GM18951 (cell line): ENCODE results near the gene GNB1.

Experiments used
- POLR2A ChIP-seq: IDR thresholded peaks from 4 replicates; pipeline ENCODE4 v1.6.1; 2011; ENCODE audit warnings: mild to moderate bottlenecking; ENCODE audit not compliant: insufficient read length, insufficient read depth; ENCODE audit errors: extremely low read depth
- in situ Hi-C: fragments of 300-500 bp; cut with MboI; formaldehyde crosslinking; loops from one replicate; pipeline ENCODE4 v1.12.0; 2022; ENCODE audit warnings: low sequenced_read_pairs, mixed read lengths, inconsistent platforms; ENCODE audit not compliant: unreplicated experiment

GNB1 gene

GRCh38 chr1:1910651-1911331 lies 19.9 kb upstream of the GNB1 start:
- TF ChIP-seq POLR2A: no peak
- in situ Hi-C loops: no loop called here

GRCh38 chr1:1910033-1910465 lies 19.2 kb upstream of the GNB1 start:
- TF ChIP-seq POLR2A: no peak
- in situ Hi-C loops: no loop called here

DNA sequence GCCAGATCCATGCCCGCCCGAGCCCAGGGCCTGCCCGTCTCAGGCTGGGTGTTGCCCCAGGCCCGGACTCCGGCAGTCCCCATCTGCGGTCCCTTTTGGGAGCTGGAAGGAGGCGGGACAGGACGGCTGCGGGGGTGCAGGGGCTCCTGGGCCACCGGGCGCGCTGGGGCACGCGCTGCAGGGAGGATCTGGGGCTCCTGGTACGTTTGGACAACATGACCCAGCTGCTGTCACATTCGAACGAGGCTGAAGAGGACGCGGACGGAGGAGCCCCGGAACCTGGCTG lies 17.6 kb upstream of the GNB1 start:
- in situ Hi-C loops: loop anchor here (10.0 kb wide), 1 partner anchor 144 kb away; no protein-coding TSS in a partner anchor
- no peak for TF ChIP-seq POLR2A

- in situ Hi-C loops: loop anchor here (10.0 kb wide), 1 partner anchor 142 kb away; no protein-coding TSS in a partner anchor
- TF ChIP-seq POLR2A: no peak
Measured at GRCh38 chr1:1907098-1907736, 16.3 kb upstream of the GNB1 start.

DNA sequence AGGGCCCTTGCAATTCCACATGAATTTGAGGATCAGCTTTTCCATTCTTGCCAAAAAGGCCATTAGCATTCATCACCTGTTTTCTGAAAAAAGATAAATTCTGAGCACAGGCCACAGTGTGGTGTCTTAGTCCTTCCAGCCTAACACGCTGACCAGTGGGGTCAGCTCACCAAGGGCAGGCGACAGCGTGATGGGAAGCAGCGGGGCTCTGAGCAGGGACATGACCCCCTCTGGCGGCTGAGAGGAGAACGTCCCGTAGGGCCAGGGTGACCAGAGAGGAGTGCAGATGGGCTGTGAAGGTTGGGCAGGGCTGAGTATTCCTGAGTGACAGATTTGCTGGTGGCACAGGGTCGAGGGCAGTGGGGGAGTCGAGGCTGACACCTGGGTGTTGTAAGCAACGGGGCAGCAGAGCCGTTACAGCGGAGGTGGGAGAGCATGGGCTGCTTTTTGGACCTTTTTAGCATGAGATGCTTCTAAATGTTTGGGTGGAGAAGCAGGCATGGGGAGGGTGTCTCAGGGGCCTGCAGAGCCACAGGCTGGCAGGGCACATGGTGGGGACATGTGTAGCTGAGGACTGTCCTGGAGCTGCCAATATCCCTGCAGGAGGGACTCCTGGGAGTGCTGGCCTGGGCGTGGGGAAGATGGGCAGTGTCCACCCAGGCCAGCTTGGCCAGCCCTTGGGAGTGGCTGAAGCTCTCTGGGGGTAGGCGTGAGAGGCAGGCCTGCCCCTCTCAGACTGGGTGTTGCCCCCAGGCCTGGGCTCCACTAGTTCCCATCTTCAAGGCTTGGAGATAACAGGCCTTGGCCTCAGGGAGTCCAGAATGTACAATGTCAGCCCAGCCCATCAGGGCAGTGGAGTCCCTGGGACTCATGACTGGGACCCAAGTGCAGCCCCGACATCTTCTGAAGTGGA lies 15.6 kb upstream of the GNB1 start:
- TF ChIP-seq POLR2A: no peak
- in situ Hi-C loops: loop anchor here (10.0 kb wide), 1 partner anchor 142 kb away; no protein-coding TSS in a partner anchor

DNA sequence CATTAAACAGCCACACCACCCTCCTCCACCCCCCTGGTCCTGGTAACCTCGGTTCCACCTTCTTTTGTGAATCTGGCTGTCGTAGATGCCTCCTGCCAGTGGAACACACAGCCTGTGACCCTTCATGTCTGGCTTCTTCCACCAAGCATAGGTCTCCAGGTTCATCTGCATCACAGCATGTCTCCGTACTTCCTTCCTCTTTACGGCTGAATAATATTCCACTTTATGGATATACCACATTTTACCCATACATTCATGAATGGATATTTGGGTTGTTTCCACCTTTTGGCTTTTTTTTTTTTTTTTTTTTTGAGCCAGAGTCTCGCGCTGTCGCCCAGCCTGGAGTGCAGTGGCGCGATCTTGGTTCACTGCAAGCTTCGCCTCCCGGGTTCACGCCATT lies 12.3 kb upstream of the GNB1 start:
- no peak for TF ChIP-seq POLR2A
- in situ Hi-C loops: loop anchor here (10.0 kb wide), 1 partner anchor 138 kb away; no protein-coding TSS in a partner anchor

- TF ChIP-seq POLR2A: no peak
- in situ Hi-C loops: loop anchor here (10.0 kb wide), 1 partner anchor 137 kb away; no protein-coding TSS in a partner anchor
Measured at GRCh38 chr1:1901641-1902294, 10.9 kb upstream of the GNB1 start.

DNA sequence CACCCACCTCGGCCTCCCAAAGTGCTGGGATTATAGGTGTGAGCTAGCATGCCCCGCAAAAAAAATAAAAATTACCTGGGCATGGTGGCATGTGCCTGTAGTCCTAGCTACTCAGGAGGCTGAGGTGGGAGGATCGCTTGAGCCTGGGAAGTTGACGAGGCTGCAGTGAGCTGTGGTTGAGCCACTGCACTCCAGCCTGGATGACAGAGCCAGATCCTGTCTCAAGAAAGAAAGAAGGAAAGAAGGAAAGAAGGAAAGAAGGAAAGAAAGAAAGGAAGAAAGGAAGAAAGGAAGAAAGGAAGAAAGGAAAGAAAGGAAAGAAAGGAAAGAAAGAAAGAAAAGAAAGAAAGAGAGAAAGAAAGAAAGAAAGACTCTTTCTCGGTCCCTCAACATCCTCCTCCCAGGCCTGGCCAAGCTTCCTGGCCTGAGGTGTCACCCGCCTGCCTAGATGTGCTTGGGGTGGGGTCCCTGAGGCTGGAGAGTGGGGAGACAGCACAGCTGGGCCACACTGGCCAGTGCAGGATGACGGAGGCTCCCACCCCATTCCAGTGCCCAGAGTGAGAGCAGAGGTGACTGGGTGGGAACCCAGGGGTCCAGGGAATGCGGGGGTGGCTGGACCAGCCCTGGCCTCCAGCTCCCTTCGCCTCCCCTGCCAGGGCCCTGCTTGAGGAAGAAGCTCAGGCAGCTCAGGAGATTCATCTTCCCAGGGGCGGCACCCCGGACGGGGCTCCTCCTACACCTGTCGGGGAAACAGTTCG lies 10.2 kb upstream of the GNB1 start:
- no peak for TF ChIP-seq POLR2A
- in situ Hi-C loops: loop anchor here (10.0 kb wide), 1 partner anchor 136 kb away; no protein-coding TSS in a partner anchor

GRCh38 chr1:1899967-1900327 lies 9.1 kb upstream of the GNB1 start:
- in situ Hi-C loops: loop anchor here (10.0 kb wide), 1 partner anchor 135 kb away; no protein-coding TSS in a partner anchor
- TF ChIP-seq POLR2A: no peak

GRCh38 chr1:1899266-1899966 lies 8.5 kb upstream of the GNB1 start:
- no peak for TF ChIP-seq POLR2A
- in situ Hi-C loops: no loop called here

GRCh38 chr1:1898246-1898933 lies 7.5 kb upstream of the GNB1 start:
- TF ChIP-seq POLR2A: no peak
- in situ Hi-C loops: no loop called here
